OCI-LY1 (cell line): ENCODE results near the gene RABEPK.

Experiments used
- CTCF ChIP-seq: fragments of 200-600 bp; sonication (generic), shearing (Covaris generic); IDR thresholded peaks from 2 replicates; pipeline ENCODE4 v1.5.1; 2017; ENCODE audit warnings: mild to moderate bottlenecking, antibody characterized with exemption, low read length, moderate library complexity, mixed read lengths
- EZH2 ChIP-seq: fragments of 200-600 bp; sonication (generic), shearing (Covaris generic); IDR thresholded peaks from 2 replicates; pipeline ENCODE4 v1.8.0; 2017; ENCODE audit warnings: borderline replicate concordance, mixed run types, mild to moderate bottlenecking, antibody characterized with exemption, low read length, moderate library complexity, mixed read lengths

GRCh38 chr9:125280945-125281344 is 80.6 kb downstream of the RABEPK start:
- no peak for TF ChIP-seq CTCF
- TF ChIP-seq EZH2, result no peak
